Activated CD4-positive, alpha-beta T cell treated with anti-CD3 and anti-CD28 coated beads, Interleukin-2, amount 10 ng/mL, durations not matched to agents 24 days and 14 days (primary cell): Measurements from ENCODE around the gene ADCK1. TPM values are rescaled to one million over a fixed set of nuclear protein-coding genes. Genes with fewer than 3 reads are reported as not detected.

ENCODE experiments used
- DNase-seq: peaks from one replicate; pipeline ENCODE4 v3.0.0; 2022
- H3K27ac Mint-ChIP-seq: one replicate; pipeline ENCODE4 v1.8.0; 2022; ENCODE audit warnings: mild to moderate bottlenecking, mixed read lengths
- H3K27me3 Mint-ChIP-seq: one replicate; pipeline ENCODE4 v1.8.0; 2022; ENCODE audit warnings: mixed read lengths
- H3K36me3 Mint-ChIP-seq: one replicate; pipeline ENCODE4 v1.8.0; 2022; ENCODE audit warnings: low read depth, mild to moderate bottlenecking, mixed read lengths
- H3K4me1 Mint-ChIP-seq: one replicate; pipeline ENCODE4 v1.8.0; 2021; ENCODE audit warnings: mixed read lengths
- H3K4me3 Mint-ChIP-seq: one replicate; pipeline ENCODE4 v1.8.0; 2022; ENCODE audit warnings: mild to moderate bottlenecking, moderate library complexity, mixed read lengths
- H3K9me3 Mint-ChIP-seq: one replicate; pipeline ENCODE4 v1.8.0; 2021; ENCODE audit warnings: mixed read lengths
- intact Hi-C: fragments of 100-400 bp; cut with micrococcal nuclease; formaldehyde crosslinking; loops from one replicate; pipeline ENCODE4 v1.15.1; 2023
- total RNA-seq: library from RNA; stranded (reverse); gene quantifications from 2 replicates; pipeline ENCODE4 v1.2.3, GENCODE V29; 2022

The ADCK1 gene
- total RNA-seq, 1 donor from 2014 or later, result 5.3 TPM

- Mint-ChIP-seq H3K27ac (no peak overlapping the region), H3K4me1 (no peaks in the 10 kb centered on the region), H3K27me3 (no peaks in the 10 kb centered on the region), H3K36me3 (no peaks in the 10 kb centered on the region), H3K4me3 (no peak overlapping the region), H3K9me3 (no peaks in the 10 kb centered on the region)
- intact Hi-C loops, result no loop called here
- DNase-seq, result no peak
These were observed 64.2 kb downstream of the ADCK1 start for GRCh38 chr14:77864085-77864484.

- Mint-ChIP-seq H3K4me3 (no peak overlapping the region), H3K27ac (no peak overlapping the region), H3K9me3 (no peaks in the 10 kb centered on the region), H3K27me3 (no peaks in the 10 kb centered on the region), H3K4me1 (no peaks in the 10 kb centered on the region), H3K36me3 (no peaks in the 10 kb centered on the region)
- intact Hi-C loops, result no loop called here
- no peak for DNase-seq
These were observed 64.7 kb downstream of the ADCK1 start for GRCh38 chr14:77864580-77864979.

DNA sequence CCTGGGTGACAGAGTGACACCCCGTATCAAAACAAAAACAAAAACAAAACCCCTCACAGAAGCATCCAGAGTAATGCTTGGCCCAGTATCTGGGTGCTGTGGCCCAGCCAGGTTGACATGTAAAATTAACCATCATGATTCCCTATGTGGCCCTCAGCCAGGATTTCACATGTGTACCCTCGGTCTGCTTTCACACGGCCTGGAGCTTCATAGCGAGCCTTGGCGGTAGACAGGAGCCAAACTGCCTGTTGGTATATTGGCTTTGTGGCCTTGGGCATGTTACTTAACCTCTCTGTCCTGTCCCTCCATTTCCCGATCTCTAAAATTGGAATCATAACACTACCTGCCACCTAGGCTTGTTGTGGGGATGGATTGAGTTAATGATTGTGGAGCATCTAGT is 65.5 kb downstream of the ADCK1 start:
- no peaks in the 10 kb centered on the region for H3K4me1 Mint-ChIP-seq
- no peak for DNase-seq
- H3K27ac Mint-ChIP-seq, result no peak overlapping the region
- H3K27me3 Mint-ChIP-seq, result no peaks in the 10 kb centered on the region
- no peaks in the 10 kb centered on the region for H3K9me3 Mint-ChIP-seq
- H3K4me3 Mint-ChIP-seq, result no peak overlapping the region
- intact Hi-C loops, result no loop called here
- no peaks in the 10 kb centered on the region for H3K36me3 Mint-ChIP-seq

DNA sequence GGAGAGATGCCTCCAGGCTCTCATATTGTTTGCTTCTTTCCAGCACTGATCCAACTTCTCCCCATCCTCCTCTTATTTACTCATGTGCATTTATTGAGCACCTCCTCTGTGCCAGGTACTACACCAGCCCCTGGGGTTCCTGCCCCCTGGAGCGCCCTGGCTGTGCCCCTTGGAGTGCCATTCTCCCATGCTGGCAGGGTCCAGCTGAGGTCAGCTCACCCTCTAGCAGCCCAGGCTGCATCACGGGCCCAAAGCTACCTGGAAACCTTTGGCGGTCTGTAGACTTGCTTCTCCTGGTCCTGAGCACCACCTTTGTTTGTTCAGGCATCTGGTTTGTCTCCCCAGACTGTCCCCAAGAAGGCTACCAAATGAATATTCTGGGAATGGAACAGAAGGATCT is 67.0 kb downstream of the ADCK1 start:
- H3K4me3 Mint-ChIP-seq, result no peak overlapping the region
- H3K36me3 Mint-ChIP-seq, result no peaks in the 10 kb centered on the region
- no peaks in the 10 kb centered on the region for H3K4me1 Mint-ChIP-seq
- no peaks in the 10 kb centered on the region for H3K27me3 Mint-ChIP-seq
- H3K27ac Mint-ChIP-seq, result no peak overlapping the region
- DNase-seq, result no peak
- intact Hi-C loops, result no loop called here
- no peaks in the 10 kb centered on the region for H3K9me3 Mint-ChIP-seq

DNA sequence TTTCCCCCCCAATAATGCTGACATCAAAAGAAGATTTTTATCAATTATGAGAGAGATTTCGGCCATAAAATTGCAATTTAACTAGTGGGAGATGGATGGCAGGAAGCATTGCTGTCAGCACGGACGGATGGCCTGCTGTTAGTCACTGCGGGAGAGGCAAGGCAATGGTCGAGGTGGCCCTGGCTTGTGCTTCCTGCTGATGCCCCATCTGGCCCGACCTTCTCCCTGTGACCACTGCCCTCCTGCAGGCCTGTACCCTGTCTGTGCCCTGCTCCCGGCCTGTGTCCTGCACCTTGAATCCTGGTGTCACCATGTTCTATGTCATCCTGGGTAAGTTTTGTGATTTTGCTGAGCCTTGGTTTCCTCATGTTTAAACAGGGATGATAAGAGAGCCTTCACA is 67.6 kb downstream of the ADCK1 start:
- Mint-ChIP-seq H3K36me3 (no peaks in the 10 kb centered on the region), H3K27me3 (no peaks in the 10 kb centered on the region), H3K9me3 (no peaks in the 10 kb centered on the region), H3K4me1 (no peaks in the 10 kb centered on the region), H3K4me3 (no peak overlapping the region), H3K27ac (no peak overlapping the region)
- DNase-seq, result no peak
- intact Hi-C loops, result no loop called here

GRCh38 chr14:77868552-77869285 is 68.8 kb downstream of the ADCK1 start:
- H3K27ac Mint-ChIP-seq, result no peak overlapping the region
- H3K36me3 Mint-ChIP-seq, result no peaks in the 10 kb centered on the region
- DNase-seq, result no peak
- intact Hi-C loops, result no loop called here
- H3K9me3 Mint-ChIP-seq, result peaks cover 3% of the 10 kb centered on the region
- H3K27me3 Mint-ChIP-seq, result no peaks in the 10 kb centered on the region
- H3K4me1 Mint-ChIP-seq, result no peaks in the 10 kb centered on the region
- no peak overlapping the region for H3K4me3 Mint-ChIP-seq

DNA sequence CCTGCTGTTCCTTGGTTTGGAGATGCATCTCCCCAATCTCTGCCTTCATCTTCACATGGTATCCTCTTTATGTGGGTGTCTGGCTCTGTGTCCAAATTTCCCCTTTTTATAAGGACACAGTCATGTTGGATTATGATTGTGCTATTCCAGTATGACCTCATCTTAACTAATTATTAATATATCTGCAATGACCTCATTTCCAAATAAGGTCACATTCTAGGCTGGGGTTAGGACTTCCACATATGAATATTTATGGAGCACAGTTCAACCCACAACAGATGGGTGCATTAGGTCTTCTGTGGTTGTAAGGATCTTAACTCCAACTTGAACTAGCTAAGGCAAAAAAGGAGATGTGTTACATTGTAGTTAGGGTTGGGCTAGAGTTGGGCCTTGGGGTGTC is 69.4 kb downstream of the ADCK1 start:
- H3K4me3 Mint-ChIP-seq, result no peak overlapping the region

GRCh38 chr14:77870646-77871045 is 70.7 kb downstream of the ADCK1 start:
- Mint-ChIP-seq H3K27ac (no peak overlapping the region), H3K36me3 (no peaks in the 10 kb centered on the region), H3K9me3 (peaks cover 13% of the 10 kb centered on the region), H3K4me3 (no peak overlapping the region), H3K4me1 (no peaks in the 10 kb centered on the region), H3K27me3 (no peaks in the 10 kb centered on the region)
- DNase-seq, result no peak
- intact Hi-C loops, result no loop called here

More for the DNA sequence above, 69.4 kb downstream of the ADCK1 start:
- Mint-ChIP-seq H3K9me3 (peaks cover 8% of the 10 kb centered on the region), H3K27me3 (no peaks in the 10 kb centered on the region), H3K27ac (no peak overlapping the region), H3K4me1 (no peaks in the 10 kb centered on the region), H3K36me3 (no peaks in the 10 kb centered on the region)
- no peak for DNase-seq
- intact Hi-C loops, result no loop called here

DNA sequence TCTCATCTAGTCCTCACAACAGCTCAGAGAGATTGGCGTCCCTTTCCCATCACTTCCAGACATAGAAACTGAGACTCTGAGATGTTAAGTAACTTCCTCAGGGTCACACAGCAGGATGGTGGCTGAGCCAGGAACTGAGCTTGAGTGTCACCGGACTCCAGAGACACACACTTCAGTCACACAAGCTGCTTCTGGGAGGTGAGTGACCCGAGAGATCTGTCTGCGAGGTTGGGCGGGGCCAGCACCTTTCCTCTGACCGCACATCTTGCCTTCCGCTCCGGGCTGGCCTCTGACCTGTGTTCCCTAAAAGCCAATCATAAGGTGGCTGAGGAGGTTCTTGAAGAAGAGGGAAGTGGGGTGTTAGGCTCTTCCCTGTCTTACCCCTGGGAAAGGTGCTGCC is 72.2 kb downstream of the ADCK1 start:
- Mint-ChIP-seq H3K36me3 (no peaks in the 10 kb centered on the region), H3K27me3 (no peaks in the 10 kb centered on the region), H3K27ac (no peak overlapping the region), H3K4me3 (no peak overlapping the region), H3K9me3 (peaks cover 13% of the 10 kb centered on the region), H3K4me1 (no peaks in the 10 kb centered on the region)
- intact Hi-C loops, result no loop called here
- DNase-seq, result no peak

- intact Hi-C loops, result no loop called here
- Mint-ChIP-seq H3K27ac (no peak overlapping the region), H3K27me3 (no peaks in the 10 kb centered on the region), H3K4me1 (no peaks in the 10 kb centered on the region), H3K4me3 (no peak overlapping the region), H3K9me3 (peaks cover 13% of the 10 kb centered on the region), H3K36me3 (no peaks in the 10 kb centered on the region)
- no peak for DNase-seq
These were observed 73.1 kb downstream of the ADCK1 start for GRCh38 chr14:77872983-77873382.

- Mint-ChIP-seq H3K4me1 (no peaks in the 10 kb centered on the region), H3K4me3 (no peak overlapping the region), H3K27ac (no peak overlapping the region), H3K27me3 (no peaks in the 10 kb centered on the region), H3K36me3 (no peaks in the 10 kb centered on the region), H3K9me3 (peaks cover 10% of the 10 kb centered on the region)
- intact Hi-C loops, result no loop called here
- no peak for DNase-seq
These were observed 78.9 kb downstream of the ADCK1 start for GRCh38 chr14:77878783-77879182.

DNA sequence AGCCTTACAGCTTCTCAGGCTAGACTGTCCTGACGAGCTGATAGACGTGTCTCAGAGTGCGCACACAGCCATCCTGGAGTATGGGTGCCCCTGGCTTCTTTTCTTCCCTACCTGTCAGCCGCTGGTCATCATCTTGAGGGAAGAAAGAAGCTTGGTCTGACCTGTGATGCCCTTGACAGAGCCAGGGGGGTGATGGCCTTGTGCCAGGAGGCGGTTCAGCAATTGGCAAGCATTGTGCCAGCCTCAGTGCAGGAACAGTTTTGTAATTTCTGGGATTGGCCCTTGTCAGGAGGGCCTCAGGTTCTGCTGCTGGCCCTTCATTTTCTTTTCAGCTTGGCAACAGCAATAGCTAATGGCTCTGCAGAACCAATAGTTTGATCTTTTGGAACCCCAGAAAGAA is 80.1 kb downstream of the ADCK1 start:
- no peak overlapping the region for H3K4me3 Mint-ChIP-seq
- no peak for DNase-seq
- H3K9me3 Mint-ChIP-seq, result peaks cover under 1% of the 10 kb centered on the region
- H3K27ac Mint-ChIP-seq, result no peak overlapping the region
- no peaks in the 10 kb centered on the region for H3K27me3 Mint-ChIP-seq
- intact Hi-C loops, result no loop called here
- H3K36me3 Mint-ChIP-seq, result no peaks in the 10 kb centered on the region
- no peaks in the 10 kb centered on the region for H3K4me1 Mint-ChIP-seq

- no peaks in the 10 kb centered on the region for H3K4me1 Mint-ChIP-seq
- H3K27me3 Mint-ChIP-seq, result no peaks in the 10 kb centered on the region
- intact Hi-C loops, result no loop called here
- no peaks in the 10 kb centered on the region for H3K9me3 Mint-ChIP-seq
- no peak overlapping the region for H3K27ac Mint-ChIP-seq
- DNase-seq, result no peak
- no peaks in the 10 kb centered on the region for H3K36me3 Mint-ChIP-seq
- no peak overlapping the region for H3K4me3 Mint-ChIP-seq
These were observed 82.2 kb downstream of the ADCK1 start for GRCh38 chr14:77882098-77882497.

GRCh38 chr14:77882636-77883035 is 82.7 kb downstream of the ADCK1 start:
- DNase-seq, result no peak
- no peaks in the 10 kb centered on the region for H3K9me3 Mint-ChIP-seq
- H3K27ac Mint-ChIP-seq, result no peak overlapping the region
- intact Hi-C loops, result no loop called here
- no peaks in the 10 kb centered on the region for H3K36me3 Mint-ChIP-seq
- H3K27me3 Mint-ChIP-seq, result no peaks in the 10 kb centered on the region
- no peaks in the 10 kb centered on the region for H3K4me1 Mint-ChIP-seq
- H3K4me3 Mint-ChIP-seq, result no peak overlapping the region

DNA sequence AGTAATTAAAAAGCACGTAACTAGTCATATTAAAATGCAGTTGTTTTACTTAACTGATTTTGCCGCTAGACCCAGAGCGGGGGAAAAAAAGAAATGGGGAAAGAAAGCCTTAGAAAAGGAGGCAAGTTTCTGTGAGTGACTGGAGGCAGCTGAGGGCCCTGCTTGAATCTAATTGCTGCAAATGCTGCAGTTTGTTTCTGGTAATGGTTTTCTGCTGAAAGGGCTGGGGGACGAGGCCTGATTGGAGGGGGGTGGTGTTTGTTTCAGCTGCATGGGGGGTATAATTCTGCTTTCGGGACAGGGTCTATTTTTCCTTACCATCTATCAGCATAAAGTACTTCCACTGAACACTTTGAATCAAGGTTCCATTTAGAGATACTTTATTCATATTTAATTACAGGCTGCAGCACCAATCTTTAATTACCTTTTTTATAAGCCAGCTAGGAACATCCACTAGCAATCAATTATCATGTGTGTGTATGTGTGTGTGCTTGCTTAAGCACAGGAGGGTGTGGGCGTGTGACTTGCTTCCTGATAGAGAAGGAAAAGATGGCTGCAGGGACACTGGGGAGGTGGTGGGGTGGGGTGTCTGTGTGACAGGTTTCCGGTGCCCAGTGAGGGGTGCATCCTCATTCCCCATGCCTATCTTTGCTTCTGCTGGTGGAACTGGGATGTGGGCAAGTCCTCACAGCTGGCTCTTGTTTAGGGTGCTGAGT is 83.4 kb downstream of the ADCK1 start:
- H3K9me3 Mint-ChIP-seq, result peaks cover 5% of the 10 kb centered on the region
- no peaks in the 10 kb centered on the region for H3K4me1 Mint-ChIP-seq
- no peak for DNase-seq
- H3K27ac Mint-ChIP-seq, result no peak overlapping the region
- intact Hi-C loops, result no loop called here
- H3K4me3 Mint-ChIP-seq, result no peak overlapping the region
- H3K36me3 Mint-ChIP-seq, result no peaks in the 10 kb centered on the region
- H3K27me3 Mint-ChIP-seq, result no peaks in the 10 kb centered on the region
